Dendritic cell treated with granulocyte-macrophage colony-stimulating factor and Interleukin-4, amounts not matched to agents 40 ng/mL and 50 ng/mL, for 4 days (primary cell): Measurements from ENCODE around the gene SLC6A6.

ENCODE experiments used
- H3K27ac Mint-ChIP-seq: one replicate; pipeline ENCODE4 v1.8.0; 2022; ENCODE audit warnings: mild to moderate bottlenecking, mixed read lengths
- H3K27me3 Mint-ChIP-seq: one replicate; pipeline ENCODE4 v1.8.0; 2022; ENCODE audit warnings: mild to moderate bottlenecking, mixed read lengths
- H3K36me3 Mint-ChIP-seq: one replicate; pipeline ENCODE4 v1.8.0; 2022; ENCODE audit warnings: low read depth, mixed read lengths
- H3K4me1 Mint-ChIP-seq: one replicate; pipeline ENCODE4 v1.8.0; 2022; ENCODE audit warnings: low read depth, mixed read lengths
- H3K4me3 Mint-ChIP-seq: one replicate; pipeline ENCODE4 v1.8.0; 2022; ENCODE audit warnings: mild to moderate bottlenecking, moderate library complexity, mixed read lengths
- H3K9me3 Mint-ChIP-seq: one replicate; pipeline ENCODE4 v1.8.0; 2022; ENCODE audit warnings: mixed read lengths
- intact Hi-C: fragments of 100-400 bp; cut with micrococcal nuclease; formaldehyde crosslinking; loops from one replicate; pipeline ENCODE4 v1.15.0; 2022

SLC6A6 gene

DNA sequence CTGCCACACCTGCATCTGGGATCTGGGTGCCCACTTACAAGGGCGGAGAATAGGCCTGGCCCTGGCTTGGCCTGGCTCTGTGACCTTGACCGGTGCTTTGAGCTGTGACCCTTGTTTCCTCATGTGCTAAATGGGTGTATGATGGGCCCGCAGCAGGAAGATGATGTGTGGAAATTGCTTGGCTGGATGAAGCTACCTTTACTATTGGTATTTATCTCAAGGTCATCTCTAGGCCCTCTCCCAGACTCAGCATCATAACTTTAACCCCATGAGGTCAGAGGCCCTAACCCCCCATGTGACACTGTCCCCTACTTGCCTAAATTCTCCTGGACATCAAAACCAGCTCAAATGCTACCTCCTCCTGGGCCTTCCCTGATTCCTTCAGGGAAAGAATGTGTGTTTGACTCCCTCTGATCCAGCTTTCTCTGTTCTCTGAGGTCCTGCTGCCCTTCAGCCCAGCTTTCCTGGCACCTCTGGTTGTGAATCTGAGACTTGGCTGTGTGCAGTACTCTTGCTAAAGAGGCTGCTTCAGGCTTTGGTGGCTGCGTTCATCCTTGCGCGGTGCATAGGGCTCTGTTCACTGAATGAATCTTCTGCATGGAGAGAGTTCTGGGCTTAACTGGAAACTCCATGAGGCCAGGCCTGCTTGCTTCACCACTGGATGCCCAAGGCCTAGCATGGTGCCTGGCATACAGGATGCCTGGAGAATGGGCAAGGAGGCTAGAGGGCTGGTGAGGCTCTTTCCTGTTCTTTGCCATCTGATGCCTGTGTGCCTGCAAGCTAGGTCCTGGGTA is 25.2 kb upstream of the SLC6A6 start:
- H3K36me3 Mint-ChIP-seq = no peaks in the 10 kb centered on the region
- peaks cover 4% of the 10 kb centered on the region for H3K27me3 Mint-ChIP-seq
- no peaks in the 10 kb centered on the region for H3K9me3 Mint-ChIP-seq
- no peak overlapping the region for H3K4me3 Mint-ChIP-seq
- H3K4me1 Mint-ChIP-seq = peaks cover 71% of the 10 kb centered on the region
- intact Hi-C loops = no loop called here
- H3K27ac Mint-ChIP-seq = peak overlapping the region; percentile 81

- H3K27ac Mint-ChIP-seq = peak overlapping the region; percentile 81
- no peaks in the 10 kb centered on the region for H3K9me3 Mint-ChIP-seq
- H3K4me3 Mint-ChIP-seq = no peak overlapping the region
- peaks cover 70% of the 10 kb centered on the region for H3K4me1 Mint-ChIP-seq
- H3K27me3 Mint-ChIP-seq = peaks cover 7% of the 10 kb centered on the region
- intact Hi-C loops = no loop called here
- no peaks in the 10 kb centered on the region for H3K36me3 Mint-ChIP-seq
Measured at GRCh38 chr3:14377838-14378169, 24.6 kb upstream of the SLC6A6 start.

GRCh38 chr3:14378415-14378814 is 24.0 kb upstream of the SLC6A6 start:
- no peaks in the 10 kb centered on the region for H3K36me3 Mint-ChIP-seq
- peaks cover 67% of the 10 kb centered on the region for H3K4me1 Mint-ChIP-seq
- H3K27me3 Mint-ChIP-seq = peaks cover 8% of the 10 kb centered on the region
- H3K9me3 Mint-ChIP-seq = no peaks in the 10 kb centered on the region
- no peak overlapping the region for H3K4me3 Mint-ChIP-seq
- intact Hi-C loops = no loop called here
- H3K27ac Mint-ChIP-seq = peak overlapping the region; percentile 81

- H3K4me1 Mint-ChIP-seq = peaks cover 57% of the 10 kb centered on the region
- no peak overlapping the region for H3K4me3 Mint-ChIP-seq
- H3K9me3 Mint-ChIP-seq = no peaks in the 10 kb centered on the region
- no peaks in the 10 kb centered on the region for H3K36me3 Mint-ChIP-seq
- H3K27me3 Mint-ChIP-seq = peaks cover 9% of the 10 kb centered on the region
- intact Hi-C loops = no loop called here
- no peak overlapping the region for H3K27ac Mint-ChIP-seq
Measured at GRCh38 chr3:14379843-14380242, 22.6 kb upstream of the SLC6A6 start.

DNA sequence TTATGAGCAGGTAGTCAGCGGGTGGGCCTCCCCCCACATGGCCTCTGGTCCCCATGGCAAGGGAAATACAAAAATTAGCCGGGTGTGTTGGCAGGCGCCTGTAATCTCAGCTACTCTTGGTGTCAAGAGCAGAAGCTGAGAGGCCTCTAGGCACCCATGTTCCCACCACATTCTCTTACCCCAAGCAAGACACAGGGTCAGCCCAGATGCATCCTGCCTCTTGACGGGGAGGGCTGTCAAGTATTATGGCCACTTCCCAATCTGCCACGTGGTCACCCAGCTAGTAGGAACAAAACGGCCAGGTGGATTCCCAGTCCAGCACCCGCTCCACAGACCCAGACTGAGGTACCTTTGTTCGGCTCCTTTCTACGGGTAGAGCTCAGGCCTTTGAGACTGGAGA is 16.2 kb upstream of the SLC6A6 start:
- H3K36me3 Mint-ChIP-seq = no peaks in the 10 kb centered on the region
- H3K27ac Mint-ChIP-seq = peak overlapping the region; percentile 58
- peaks cover 75% of the 10 kb centered on the region for H3K4me1 Mint-ChIP-seq
- no peaks in the 10 kb centered on the region for H3K9me3 Mint-ChIP-seq
- peaks cover 15% of the 10 kb centered on the region for H3K27me3 Mint-ChIP-seq
- intact Hi-C loops = no loop called here
- H3K4me3 Mint-ChIP-seq = no peak overlapping the region

DNA sequence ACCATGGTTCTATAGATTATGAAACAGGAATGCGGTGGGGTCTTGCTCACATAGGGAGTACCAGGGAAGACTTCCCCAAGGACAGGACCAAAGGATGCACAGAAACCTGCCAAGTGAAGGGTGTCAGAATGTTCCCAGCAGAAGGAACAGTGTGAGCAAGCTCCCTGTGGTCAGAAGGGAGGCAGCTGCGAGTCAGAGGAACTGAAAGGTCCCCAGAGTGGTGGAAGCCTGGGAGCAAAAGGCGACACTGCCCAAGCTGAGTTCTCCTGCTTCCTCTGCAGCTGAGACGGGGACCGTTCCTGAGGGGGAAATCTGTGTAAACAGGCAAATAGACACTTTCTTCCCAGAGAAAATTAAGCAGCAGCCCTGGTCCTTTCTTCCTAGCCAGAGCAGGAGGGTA is 14.2 kb upstream of the SLC6A6 start:
- Mint-ChIP-seq H3K27ac (peak overlapping the region; percentile 46), H3K27me3 (peaks cover 7% of the 10 kb centered on the region), H3K4me1 (peaks cover 72% of the 10 kb centered on the region), H3K9me3 (no peaks in the 10 kb centered on the region), H3K4me3 (no peak overlapping the region), H3K36me3 (no peaks in the 10 kb centered on the region)
- intact Hi-C loops = no loop called here

- Mint-ChIP-seq H3K4me1 (peaks cover 74% of the 10 kb centered on the region), H3K4me3 (no peak overlapping the region), H3K9me3 (no peaks in the 10 kb centered on the region), H3K36me3 (no peaks in the 10 kb centered on the region), H3K27ac (no peak overlapping the region), H3K27me3 (peaks cover 7% of the 10 kb centered on the region)
- intact Hi-C loops = no loop called here
Measured at GRCh38 chr3:14389166-14389606, 13.2 kb upstream of the SLC6A6 start.

DNA sequence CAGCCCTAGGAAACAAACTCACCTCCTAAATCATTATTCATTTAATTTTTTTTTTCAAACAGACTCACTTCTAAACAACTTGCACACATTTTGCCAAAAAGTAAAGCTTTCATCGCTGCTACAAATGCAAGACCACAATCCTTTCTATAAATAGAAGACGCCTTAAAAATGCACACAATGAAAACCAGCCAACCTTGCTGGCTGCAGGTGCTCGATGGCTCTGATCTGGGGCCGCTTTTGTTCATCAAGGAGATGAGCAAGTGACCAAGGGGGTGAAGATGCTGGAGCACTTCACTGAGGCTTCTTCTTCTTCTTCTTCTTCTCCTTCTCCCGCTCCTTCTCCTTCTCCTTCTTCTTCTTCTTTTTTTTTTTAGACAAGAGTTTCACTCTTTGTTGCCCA is 12.7 kb upstream of the SLC6A6 start:
- Mint-ChIP-seq H3K4me1 (peaks cover 74% of the 10 kb centered on the region), H3K27me3 (peaks cover 7% of the 10 kb centered on the region), H3K27ac (peak overlapping the region; percentile 74), H3K9me3 (no peaks in the 10 kb centered on the region), H3K36me3 (no peaks in the 10 kb centered on the region), H3K4me3 (no peak overlapping the region)
- intact Hi-C loops = no loop called here

DNA sequence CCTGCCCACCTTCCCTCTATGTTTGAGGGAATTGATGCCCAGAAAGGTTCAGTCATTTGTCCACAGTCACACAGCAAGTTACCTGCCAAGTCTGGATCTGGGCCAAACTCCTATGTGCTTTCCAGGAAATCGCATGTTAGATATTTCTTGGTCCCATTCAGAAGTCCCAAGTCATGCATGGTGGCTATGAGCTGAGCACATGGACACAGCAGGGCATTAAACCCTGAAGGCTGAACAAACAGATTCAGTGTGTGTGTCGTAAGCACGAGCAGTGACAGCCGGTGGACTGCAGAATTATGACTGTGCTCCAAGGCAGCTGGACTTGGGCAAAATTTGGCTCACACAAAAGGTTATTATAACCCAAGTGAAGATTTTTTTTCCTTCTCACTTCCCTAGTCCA is 11.4 kb upstream of the SLC6A6 start:
- no peaks in the 10 kb centered on the region for H3K9me3 Mint-ChIP-seq
- H3K4me3 Mint-ChIP-seq = no peak overlapping the region
- H3K4me1 Mint-ChIP-seq = peaks cover 67% of the 10 kb centered on the region
- intact Hi-C loops = no loop called here
- peaks cover 1% of the 10 kb centered on the region for H3K27me3 Mint-ChIP-seq
- no peaks in the 10 kb centered on the region for H3K36me3 Mint-ChIP-seq
- peak overlapping the region; percentile 83 for H3K27ac Mint-ChIP-seq

DNA sequence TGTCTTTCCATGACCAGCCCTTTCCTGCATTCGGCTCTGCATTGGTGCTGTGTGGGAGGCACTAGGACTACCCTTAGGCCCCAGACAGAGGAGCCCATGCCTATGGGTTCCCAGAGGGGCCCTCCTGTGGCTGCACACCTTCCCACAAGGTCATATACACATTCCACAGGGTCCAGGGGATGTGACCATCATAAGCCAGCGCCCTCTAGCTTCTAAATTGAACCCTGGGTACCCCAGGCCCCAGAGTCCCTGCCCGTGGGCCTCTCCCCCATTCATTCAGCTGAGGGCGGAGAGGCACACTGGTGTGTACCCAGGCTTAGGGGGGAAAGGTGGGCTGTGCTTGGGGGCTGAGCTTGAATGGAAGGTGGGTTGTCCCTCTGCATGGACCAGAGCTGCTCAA is 10.2 kb upstream of the SLC6A6 start:
- intact Hi-C loops = no loop called here
- Mint-ChIP-seq H3K36me3 (no peaks in the 10 kb centered on the region), H3K27ac (no peak overlapping the region), H3K27me3 (peaks cover 1% of the 10 kb centered on the region), H3K4me3 (no peak overlapping the region), H3K9me3 (no peaks in the 10 kb centered on the region), H3K4me1 (peaks cover 67% of the 10 kb centered on the region)

- intact Hi-C loops = no loop called here
- peaks cover 69% of the 10 kb centered on the region for H3K4me1 Mint-ChIP-seq
- H3K9me3 Mint-ChIP-seq = no peaks in the 10 kb centered on the region
- no peaks in the 10 kb centered on the region for H3K36me3 Mint-ChIP-seq
- H3K4me3 Mint-ChIP-seq = no peak overlapping the region
- H3K27ac Mint-ChIP-seq = peak overlapping the region; percentile 20
- peaks cover 1% of the 10 kb centered on the region for H3K27me3 Mint-ChIP-seq
Measured at GRCh38 chr3:14392803-14393319, 9.5 kb upstream of the SLC6A6 start.

DNA sequence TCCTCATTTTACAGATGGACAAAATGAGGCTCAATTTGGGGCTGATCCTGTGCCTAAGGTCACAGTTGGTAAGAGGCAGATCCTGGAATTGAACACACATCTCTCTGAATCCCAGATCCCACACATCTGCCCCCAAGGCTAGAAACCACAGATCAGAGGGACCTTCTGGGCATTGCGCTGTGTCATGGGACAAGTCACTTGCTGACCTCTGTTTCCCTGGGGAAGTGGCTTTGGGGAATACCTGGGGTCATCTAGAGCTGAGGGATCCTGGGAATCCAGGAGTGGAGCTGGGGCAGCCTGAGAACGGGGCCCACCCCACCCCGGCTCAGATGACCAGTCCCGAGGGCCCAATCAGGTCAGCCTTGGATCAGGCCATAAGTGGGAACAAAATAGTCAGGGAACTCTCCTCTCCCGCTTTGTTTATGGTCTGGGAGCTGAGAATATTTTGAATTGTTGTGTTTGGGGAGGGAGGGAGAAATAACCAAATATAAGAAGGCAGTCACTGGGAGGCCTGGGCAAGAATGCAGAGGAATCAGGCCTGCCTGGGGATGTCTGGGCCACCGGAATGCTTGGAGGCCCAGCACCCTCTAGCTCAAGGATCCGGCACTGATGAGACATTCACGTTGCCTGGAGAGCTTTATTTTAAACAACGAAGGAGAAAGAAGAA is 8.8 kb upstream of the SLC6A6 start:
- Mint-ChIP-seq H3K4me3 (no peak overlapping the region), H3K36me3 (no peaks in the 10 kb centered on the region), H3K4me1 (peaks cover 69% of the 10 kb centered on the region), H3K9me3 (no peaks in the 10 kb centered on the region), H3K27me3 (peaks cover 1% of the 10 kb centered on the region), H3K27ac (peak overlapping the region; percentile 20)
- intact Hi-C loops = no loop called here

GRCh38 chr3:14396031-14396692 is 6.2 kb upstream of the SLC6A6 start:
- intact Hi-C loops = no loop called here
- Mint-ChIP-seq H3K9me3 (no peaks in the 10 kb centered on the region), H3K36me3 (no peaks in the 10 kb centered on the region), H3K27ac (peak overlapping the region; percentile 71), H3K27me3 (peaks cover 9% of the 10 kb centered on the region), H3K4me1 (peaks cover 65% of the 10 kb centered on the region), H3K4me3 (no peak overlapping the region)

DNA sequence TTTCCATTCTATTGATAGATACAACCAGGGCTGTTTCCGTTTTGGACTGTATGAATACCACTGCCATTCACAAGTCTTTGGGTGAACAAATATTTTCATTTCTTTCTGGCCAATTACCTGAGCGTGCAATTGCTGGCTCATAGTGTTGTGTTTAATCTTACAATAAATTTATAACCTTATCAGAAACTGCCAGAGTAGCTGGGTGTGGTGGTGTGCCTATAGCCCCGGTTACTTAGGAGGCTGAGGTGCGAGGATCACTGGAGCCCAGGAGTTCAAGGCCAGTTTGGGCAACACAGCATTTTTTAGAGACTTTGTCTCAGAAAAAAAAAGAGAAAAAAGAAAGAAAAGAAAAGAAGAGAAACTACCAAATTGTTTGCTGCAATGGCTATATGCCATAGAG is 5.4 kb upstream of the SLC6A6 start:
- H3K27ac Mint-ChIP-seq = peak overlapping the region; percentile 71
- no peaks in the 10 kb centered on the region for H3K36me3 Mint-ChIP-seq
- H3K4me1 Mint-ChIP-seq = peaks cover 67% of the 10 kb centered on the region
- peaks cover 18% of the 10 kb centered on the region for H3K27me3 Mint-ChIP-seq
- no peaks in the 10 kb centered on the region for H3K9me3 Mint-ChIP-seq
- intact Hi-C loops = no loop called here
- peak overlapping the region; percentile 2 for H3K4me3 Mint-ChIP-seq
